T follicular helper cell (primary cell): Measurements from ENCODE around the gene EMILIN1.

Source experiments
- DNase-seq: peaks from one replicate; pipeline ENCODE4 v3.0.0-alpha.2; 2020; ENCODE audit warnings: low read depth

The EMILIN1 gene

DNA sequence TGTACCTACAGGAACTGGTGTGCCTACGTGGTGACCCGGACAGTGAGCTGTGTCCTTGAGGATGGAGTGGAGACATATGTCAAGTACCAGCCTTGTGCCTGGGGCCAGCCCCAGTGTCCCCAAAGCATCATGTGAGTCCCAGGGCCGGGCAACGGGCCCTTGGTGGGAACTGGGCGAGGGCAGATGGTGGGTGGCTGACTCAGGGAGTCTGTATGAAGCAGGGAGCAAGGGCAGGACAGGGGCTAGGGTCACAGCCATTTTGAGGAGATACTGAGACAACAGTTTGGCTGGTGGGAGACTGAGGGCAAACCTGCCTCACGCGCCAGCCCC, 1.7 kb downstream of the EMILIN1 start:
- no peak for DNase-seq

DNA sequence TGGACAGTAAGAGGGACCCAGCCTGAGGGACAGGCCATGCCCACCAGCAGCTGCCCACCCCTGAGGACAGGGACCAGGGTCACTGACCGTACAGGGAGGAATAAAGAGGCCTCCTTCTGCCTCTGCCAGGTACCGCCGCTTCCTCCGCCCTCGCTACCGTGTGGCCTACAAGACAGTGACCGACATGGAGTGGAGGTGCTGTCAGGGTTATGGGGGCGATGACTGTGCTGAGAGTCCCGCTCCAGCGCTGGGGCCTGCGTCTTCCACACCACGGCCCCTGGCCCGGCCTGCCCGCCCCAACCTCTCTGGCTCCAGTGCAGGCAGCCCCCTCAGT, 2.2 kb downstream of the EMILIN1 start:
- DNase-seq, result no peak

DNA sequence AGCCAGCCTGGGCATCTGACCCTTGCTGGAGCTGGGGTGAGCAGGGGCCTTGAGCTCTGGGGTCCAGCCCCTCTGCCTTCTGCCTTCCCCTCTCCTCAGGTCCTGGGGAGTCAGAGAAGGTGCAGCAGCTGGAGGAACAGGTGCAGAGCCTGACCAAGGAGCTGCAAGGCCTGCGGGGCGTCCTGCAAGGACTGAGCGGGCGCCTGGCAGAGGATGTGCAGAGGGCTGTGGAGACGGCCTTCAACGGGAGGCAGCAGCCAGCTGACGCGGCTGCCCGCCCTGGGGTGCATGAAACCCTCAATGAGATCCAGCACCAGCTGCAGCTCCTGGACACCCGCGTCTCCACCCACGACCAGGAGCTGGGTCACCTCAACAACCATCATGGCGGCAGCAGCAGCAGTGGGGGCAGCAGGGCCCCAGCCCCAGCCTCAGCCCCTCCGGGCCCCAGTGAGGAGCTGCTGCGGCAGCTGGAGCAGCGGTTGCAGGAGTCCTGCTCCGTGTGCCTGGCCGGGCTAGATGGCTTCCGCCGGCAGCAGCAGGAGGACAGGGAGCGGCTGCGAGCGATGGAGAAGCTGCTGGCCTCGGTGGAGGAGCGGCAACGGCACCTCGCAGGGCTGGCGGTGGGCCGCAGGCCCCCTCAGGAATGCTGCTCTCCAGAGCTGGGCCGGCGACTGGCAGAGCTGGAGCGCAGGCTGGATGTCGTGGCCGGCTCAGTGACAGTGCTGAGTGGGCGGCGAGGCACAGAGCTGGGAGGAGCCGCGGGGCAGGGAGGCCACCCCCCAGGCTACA, 3.8 kb downstream of the EMILIN1 start:
- DNase-seq, result no peak

DNA sequence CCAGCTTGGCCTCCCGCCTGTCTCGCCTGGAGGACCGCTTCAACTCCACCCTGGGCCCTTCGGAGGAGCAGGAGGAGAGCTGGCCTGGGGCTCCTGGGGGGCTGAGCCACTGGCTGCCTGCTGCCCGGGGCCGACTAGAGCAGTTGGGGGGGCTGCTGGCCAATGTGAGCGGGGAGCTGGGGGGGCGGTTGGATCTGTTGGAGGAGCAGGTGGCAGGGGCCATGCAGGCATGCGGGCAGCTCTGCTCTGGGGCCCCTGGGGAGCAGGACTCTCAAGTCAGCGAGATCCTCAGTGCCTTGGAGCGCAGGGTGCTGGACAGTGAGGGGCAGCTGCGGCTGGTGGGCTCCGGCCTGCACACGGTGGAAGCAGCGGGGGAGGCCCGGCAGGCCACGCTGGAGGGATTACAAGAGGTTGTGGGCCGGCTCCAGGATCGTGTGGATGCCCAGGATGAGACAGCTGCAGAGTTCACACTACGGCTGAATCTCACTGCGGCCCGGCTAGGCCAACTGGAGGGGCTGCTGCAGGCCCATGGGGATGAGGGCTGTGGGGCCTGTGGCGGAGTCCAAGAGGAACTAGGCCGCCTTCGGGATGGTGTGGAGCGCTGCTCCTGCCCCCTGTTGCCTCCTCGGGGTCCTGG, 4.5 kb downstream of the EMILIN1 start:
- no peak for DNase-seq

DNA sequence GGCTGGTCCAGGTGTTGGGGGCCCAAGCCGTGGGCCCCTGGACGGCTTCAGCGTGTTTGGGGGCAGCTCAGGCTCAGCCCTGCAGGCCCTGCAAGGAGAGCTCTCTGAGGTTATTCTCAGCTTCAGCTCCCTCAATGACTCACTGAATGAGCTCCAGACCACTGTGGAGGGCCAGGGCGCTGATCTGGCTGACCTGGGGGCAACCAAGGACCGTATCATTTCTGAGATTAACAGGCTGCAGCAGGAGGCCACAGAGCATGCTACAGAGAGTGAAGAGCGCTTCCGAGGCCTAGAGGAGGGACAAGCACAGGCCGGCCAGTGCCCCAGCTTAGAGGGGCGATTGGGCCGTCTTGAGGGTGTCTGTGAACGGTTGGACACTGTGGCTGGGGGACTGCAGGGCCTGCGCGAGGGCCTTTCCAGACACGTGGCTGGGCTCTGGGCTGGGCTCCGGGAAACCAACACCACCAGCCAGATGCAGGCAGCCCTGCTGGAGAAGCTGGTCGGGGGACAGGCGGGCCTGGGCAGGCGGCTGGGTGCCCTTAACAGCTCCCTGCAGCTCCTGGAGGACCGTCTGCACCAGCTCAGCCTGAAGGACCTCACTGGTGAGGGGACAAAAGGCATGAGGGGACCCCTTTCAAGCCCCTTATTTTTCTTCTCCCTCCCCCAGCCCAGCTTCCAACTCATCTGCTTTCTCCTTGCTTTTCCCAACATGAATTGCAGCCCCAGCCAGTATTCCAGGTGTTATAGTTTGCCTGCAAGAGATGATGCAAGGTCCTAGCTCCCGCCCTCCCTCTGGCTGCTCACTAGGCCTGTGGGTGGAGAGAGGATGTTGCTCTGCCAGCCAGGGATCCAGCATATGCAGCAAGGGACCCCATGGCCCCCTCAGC, 5.2 kb downstream of the EMILIN1 start:
- no peak for DNase-seq

DNA sequence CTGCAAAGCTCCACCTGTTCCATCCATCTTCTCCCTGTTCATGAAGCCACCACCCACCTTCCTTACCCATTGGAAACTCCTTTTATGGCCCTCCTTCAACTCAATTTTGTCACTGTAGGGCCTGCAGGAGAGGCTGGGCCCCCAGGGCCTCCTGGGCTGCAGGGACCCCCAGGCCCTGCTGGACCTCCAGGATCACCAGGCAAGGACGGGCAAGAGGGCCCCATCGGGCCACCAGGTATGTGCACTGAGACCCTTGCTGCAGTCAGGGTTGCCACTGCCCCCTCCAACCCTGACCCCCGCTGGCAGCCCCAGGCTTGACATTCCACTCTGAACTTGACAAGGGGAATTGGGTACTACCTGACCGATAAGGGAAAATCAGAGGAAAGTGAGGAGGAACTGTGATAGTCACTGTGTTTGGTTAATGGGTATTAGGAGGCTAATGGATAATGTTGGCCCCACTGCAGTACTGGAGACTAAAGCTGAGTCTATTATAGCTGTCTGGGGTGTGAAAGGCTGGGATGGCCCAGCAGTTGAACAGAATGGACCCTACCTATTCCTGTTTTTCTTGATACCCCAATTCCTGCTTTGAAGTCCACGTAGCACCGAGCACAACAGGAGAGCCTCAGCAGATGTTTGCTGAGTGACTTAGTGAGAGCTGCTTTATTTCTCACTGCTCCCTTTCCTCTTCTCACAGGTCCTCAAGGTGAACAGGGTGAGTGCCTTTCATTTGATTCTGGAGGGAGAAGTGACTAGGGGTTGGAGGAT, 6.1 kb downstream of the EMILIN1 start:
- DNase-seq, result no peak

DNA sequence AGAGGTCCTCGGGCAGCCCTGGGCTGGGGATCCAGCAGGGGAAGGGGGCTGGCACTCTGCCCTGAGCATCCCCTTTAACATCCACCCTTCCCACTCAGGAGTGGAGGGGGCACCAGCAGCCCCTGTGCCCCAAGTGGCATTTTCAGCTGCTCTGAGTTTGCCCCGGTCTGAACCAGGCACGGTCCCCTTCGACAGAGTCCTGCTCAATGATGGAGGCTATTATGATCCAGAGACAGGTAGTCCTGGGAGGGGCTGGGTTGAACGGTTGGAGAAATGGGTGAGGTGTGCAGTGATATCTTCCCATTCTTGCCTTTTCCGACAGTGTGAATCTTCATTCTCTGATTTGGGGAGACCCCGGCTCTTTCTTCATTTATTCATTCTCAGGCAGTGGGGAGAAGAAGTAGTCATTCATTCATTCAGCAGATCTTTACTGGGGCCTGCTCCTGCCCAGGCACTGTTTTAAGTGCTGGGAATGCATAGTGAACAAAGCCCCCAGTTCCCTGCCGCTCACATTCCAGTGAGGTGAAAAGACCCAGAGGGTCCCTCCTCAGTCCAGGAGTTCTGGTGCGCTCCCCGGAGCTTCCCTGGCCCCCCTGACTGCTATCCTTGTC, 6.8 kb downstream of the EMILIN1 start:
- no peak for DNase-seq

DNA sequence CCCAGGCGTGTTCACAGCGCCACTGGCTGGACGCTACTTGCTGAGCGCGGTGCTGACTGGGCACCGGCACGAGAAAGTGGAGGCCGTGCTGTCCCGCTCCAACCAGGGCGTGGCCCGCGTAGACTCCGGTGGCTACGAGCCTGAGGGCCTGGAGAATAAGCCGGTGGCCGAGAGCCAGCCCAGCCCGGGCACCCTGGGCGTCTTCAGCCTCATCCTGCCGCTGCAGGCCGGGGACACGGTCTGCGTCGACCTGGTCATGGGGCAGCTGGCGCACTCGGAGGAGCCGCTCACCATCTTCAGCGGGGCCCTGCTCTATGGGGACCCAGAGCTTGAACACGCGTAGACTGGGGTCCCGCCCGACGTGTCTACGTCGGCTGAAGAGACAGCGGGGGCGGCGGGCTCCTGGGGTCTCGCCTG, 7.3 kb downstream of the EMILIN1 start:
- no peak for DNase-seq

DNA sequence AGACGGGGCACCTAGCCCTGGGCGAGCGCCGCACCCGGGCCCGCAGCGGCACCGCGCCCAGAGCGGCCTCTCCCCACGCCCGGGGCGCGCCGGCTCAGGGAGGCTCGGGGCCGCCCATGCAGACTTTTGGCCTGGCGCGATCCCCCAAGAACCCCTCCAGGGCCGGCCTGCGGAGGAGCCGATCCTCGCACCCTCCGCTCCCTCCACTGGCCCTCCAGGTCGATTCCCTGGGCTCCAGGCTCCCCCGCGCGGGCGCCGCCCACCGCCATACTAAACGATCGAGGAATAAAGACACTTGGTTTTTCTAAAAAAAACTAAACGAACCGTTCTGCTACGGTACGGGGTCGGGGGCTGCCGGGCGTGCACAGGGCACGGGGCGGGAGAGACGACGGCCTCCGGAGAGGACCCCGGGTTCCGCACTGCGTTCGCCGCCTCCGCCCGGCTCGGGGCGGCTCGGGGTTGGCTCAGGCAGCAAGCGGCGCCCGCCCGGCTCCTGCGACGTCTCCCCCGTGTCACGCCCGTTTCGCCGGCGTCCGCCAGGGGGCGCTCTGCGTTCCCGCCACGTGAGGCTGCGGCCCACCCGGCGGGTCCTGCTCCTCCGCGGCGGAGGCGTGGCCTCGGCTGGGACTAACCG, 7.8 kb downstream of the EMILIN1 start:
- DNase-seq, result peak; percentile 95

DNA sequence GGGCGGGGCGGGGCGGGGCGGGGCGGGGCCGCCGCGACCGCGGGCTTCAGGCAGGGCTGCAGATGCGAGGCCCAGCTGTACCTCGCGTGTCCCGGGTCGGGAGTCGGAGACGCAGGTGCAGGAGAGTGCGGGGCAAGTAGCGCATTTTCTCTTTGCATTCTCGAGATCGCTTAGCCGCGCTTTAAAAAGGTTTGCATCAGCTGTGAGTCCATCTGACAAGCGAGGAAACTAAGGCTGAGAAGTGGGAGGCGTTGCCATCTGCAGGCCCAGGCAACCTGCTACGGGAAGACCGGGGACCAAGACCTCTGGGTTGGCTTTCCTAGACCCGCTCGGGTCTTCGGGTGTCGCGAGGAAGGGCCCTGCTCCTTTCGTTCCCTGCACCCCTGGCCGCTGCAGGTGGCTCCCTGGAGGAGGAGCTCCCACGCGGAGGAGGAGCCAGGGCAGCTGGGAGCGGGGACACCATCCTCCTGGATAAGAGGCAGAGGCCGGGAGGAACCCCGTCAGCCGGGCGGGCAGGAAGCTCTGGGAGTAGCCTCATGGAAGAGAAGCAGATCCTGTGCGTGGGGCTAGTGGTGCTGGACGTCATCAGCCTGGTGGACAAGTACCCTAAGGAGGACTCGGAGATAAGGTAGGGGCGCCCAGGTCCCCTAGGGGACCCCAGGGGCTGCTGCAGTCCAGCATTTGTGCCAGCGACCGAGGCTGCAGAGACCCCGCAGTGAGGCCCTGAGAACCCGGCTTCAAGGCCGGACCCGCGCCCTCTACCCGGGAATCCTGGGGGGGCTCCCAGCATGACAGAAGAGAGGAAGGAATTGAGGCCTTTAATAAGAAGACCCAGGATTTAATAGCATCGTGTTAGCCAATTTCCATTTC, 8.5 kb downstream of the EMILIN1 start, which contains the start of gene KHK:
KHK (plus strand) TSS at position 49 of the 870 bp plus-strand sequence; CDS start at position 537, 488 bp downstream.
- DNase-seq, result no peak

DNA sequence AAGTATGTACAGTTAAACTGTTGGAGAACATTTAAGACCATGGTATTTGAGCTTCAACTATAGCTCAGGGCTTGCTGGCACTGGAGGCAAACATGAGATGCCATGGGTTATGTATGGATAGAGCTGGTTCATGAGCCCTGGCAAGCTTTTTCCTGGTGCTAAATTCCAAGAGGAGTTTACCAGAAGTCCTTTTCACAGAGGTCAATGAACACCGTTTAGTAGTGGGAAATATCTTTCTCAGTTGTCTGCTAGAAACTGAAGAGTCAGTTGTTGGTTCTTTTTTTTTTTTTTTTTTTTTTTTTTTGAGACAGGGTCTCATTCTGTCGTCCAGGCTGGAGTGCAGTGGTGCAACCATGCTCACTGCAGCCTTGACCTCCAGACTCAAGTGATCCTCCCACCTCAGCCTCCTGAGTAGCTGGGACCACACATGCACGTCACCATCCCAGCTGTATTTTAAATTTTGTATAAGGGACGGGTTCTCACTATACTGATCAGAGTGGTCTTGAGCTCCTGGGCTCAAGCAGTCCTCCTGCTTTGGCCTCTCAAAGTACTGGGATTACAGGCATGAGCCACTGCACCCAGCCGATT, 9.5 kb downstream of the EMILIN1 start:
- DNase-seq, result no peak

DNA sequence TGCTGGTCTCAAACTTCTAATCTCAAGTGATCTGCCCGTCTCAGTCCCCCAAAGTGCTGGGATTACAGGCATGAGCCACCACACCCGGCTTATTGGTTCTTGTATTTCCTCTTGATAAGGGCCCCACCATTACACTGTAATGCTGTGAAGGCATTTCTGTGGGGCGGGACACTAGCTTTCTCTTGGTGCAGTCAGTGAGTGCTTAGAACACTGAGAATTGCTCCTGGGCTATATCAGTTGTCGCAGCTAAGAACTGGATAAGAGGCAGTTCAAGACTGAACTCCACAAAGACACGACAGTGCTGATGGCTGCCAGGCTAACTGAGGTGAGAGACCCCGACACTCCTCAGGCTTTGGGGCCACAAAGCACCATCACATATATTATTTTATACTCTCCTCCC, 10.2 kb downstream of the EMILIN1 start:
- no peak for DNase-seq

DNA sequence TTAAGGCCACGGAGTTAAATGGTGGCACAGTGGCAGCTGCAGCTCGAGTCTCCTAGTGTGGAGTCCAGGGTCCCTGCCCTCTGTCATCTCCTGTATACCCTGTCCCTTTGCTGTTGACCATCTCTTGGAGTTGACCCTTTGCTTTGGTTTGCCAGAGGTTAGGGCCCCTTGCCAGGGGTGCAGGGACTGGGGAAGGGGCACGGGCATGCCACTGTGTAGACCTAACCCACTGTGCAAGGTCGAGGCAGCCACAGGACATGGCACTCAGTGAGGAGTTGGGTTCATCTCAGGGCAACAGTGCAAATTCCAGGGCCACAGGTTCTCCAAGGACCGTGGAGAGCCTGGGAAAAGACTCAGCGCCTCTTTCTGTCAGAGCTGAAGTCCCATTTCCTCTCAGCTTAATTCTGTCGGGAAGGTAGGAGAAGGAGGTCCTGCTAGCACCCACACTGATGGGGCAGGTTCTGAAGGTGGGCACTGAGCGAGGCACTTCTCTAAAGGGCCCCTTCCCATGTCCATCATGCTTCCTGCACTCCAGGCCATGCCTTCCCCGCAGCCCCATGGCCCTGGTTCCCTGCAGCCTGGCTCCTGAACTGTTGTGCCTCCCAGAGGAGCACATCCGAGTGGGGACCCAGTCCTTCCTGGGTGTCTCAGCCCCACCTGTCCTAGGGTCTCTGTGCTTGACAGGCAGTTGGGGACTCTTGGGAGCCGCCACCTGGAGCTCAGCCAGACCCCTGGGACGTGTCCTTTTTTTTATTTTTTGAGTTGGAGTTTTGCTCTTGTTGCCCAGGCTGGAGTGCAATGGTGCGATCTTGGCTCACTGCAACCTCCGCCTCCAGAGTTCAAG, 10.9 kb downstream of the EMILIN1 start:
- DNase-seq, result no peak

DNA sequence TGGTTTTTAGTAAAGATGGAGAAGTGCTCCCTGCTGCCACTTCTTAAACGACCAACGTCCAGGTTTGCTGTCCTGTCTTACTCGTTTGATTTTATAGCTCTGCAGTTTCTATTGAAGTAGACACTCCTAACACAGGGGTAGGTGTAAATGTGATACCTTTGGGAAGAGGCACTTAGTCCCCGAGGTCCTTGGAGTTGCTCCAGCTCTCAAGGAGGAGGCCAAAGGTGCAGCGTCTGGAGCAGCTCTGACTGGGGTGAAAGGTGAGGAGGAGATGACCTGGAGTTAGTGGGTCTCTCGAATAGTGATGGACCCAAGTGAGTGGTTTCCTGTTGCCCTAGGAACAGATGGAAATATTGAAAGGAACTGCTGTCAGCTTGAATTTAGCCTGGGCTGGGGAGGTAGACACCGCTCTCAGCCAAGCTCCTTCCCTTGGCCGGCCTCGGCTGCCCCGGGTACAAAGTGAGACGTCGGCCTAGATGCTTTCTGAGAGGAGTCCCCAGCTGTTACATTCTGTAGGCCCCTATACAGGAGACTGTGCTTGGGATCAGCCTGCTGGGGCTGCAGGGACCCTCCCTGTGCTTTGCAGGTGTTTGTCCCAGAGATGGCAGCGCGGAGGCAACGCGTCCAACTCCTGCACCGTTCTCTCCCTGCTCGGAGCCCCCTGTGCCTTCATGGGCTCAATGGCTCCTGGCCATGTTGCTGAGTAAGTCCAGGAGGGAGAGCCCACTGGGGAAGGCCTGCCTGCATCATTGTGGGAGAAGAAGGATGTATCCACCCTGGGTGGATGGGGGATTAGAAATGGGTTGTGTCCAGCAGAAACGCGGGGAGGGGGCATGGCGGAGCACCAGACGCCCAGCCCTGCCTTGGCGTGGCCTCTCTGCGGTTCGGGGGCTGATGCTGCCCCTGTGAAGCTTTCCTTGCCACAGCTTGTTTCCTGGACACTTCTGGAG, 13.6 kb downstream of the EMILIN1 start:
- no peak for DNase-seq

DNA sequence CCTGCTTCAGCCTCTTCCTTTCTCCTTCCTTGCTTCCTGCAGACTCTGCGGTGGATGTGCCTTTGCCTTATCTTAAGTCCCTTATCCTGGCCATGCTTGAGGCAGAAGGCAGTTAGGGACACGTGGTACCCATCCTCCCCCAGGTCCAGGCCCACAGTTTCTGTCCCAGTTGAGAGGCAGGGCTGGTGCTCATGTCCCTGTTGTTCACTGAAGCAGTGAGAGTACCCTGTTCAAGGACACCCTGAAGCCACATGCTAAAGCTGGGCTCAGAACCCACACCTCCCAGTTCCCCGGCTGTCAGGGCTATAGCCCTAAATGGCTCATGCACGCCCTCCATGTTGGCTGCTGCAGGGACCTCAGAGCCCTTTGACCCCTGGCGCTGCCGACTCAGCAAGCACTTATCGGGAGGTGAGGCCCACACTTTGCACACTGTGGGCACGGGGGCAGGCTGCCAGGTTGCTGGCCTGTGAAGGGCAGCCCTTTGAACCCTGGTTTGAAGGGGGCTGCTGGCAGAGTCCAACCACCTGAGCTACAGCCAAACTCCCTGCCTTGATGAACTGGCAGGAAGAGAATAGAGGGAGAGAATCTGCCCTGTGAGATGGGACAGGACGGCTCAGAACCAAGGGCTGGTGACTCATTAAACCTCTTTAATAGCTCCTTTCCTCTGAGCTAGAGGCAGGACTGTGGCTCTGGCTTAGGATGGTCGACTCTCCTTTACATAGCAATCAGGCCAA, 14.4 kb downstream of the EMILIN1 start:
- no peak for DNase-seq

DNA sequence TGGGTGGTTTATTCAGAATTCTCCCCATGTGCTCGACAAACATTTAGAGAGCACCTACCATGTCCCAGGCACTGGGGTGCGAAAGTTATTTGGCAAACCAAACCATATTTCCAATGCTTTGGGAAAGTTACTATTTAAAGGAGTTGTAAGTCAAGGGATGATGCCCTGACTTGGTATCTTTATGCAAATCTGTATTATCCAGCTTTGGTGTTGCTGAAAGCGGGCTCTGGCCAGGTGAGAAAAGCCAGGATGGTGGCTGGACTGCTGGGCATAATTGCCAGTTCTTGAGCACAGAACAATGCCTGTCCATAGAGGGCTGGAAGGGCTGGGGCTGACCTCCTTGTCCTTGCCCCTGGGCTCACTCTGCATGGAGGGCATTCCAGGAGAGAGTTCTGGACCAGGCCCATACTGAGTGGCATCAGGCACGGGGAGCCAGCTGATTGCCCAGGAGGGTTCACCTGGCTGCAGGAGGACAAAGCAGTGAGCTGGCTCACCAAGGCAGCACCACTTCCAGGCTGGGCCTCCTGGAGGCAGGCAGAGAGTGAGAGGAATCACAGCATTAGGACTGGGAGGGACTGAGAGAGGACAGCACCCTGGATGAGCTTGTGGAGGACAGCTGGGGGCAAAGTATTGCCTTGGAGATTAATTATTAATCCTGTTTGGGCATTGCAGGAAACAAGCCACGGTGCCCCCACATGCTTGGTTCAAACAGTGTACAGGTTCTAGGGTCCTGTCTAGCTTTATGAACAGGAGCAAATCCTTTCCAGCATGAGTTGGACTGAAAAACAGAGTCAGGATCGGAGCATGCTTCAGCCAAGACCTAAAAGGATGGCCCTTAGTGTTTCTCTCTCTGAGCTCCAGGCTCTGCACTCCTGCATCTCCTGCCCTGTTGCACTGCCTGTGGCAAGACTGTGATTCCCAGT, 15.3 kb downstream of the EMILIN1 start:
- DNase-seq, result no peak
